Loucy (cell line): ENCODE results near the gene ALAD.

Source experiments
- EZH2phosphoT487 ChIP-seq: fragments of 200-600 bp; IDR thresholded peaks from 2 replicates; pipeline ENCODE4 v1.6.1; 2018; ENCODE audit warnings: antibody characterized with exemption, mild to moderate bottlenecking, moderate library complexity, borderline replicate concordance
- TF ChIP-seq, protein P1 (sequence below): fragments of 200-600 bp; sonication (generic); conservative IDR thresholded peaks from 2 replicates; pipeline ENCODE4 v1.5.1; 2014; ENCODE audit warnings: mild to moderate bottlenecking, antibody characterized with exemption, low read length

DNA sequence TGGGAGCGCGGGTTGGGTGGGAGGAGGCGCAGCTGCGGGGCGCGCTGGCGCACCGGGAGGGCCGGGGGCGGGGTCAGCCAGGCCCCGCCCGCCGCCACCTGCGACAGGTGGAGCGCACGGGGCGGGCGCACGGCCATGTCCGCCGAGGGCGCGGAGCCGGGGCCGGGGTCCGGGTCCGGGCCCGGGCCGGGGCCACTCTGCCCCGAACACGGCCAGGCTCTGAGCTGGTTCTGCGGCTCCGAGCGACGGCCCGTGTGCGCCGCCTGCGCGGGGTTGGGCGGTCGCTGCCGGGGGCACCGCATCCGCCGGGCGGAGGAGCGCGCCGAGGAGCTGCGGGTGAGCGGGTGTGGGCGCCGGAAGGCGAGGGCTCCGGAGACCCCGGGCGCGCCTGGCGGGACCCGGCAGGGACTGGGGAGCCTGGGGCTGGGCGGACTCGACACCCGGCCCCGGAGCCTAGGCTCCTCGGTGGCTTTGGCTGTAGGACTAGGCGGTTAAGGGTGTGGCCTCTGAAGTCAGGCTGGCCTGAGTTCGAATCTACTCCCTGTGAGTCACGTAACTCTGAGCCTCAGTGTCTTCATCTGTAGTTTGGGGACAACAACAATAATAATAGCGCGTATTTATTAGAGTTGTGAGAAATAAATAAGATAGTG is 51.5 kb downstream of the ALAD start, which contains the start of gene BSPRY:
- TF ChIP-seq, protein P1, sequence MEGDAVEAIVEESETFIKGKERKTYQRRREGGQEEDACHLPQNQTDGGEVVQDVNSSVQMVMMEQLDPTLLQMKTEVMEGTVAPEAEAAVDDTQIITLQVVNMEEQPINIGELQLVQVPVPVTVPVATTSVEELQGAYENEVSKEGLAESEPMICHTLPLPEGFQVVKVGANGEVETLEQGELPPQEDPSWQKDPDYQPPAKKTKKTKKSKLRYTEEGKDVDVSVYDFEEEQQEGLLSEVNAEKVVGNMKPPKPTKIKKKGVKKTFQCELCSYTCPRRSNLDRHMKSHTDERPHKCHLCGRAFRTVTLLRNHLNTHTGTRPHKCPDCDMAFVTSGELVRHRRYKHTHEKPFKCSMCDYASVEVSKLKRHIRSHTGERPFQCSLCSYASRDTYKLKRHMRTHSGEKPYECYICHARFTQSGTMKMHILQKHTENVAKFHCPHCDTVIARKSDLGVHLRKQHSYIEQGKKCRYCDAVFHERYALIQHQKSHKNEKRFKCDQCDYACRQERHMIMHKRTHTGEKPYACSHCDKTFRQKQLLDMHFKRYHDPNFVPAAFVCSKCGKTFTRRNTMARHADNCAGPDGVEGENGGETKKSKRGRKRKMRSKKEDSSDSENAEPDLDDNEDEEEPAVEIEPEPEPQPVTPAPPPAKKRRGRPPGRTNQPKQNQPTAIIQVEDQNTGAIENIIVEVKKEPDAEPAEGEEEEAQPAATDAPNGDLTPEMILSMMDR = no peak
- no peak for TF ChIP-seq EZH2phosphoT487
